Glutamatergic neuron (in vitro differentiated cells): Measurements from ENCODE around the gene OR52D1. TPM values are rescaled to one million over a fixed set of nuclear protein-coding genes. Genes with fewer than 3 reads are reported as not detected.

Source experiments
- DNase-seq: peaks from one replicate; pipeline ENCODE4 v3.0.0; 2022
- H3K27ac Mint-ChIP-seq: one replicate; pipeline ENCODE4 v1.8.0; 2020; ENCODE audit warnings: mild to moderate bottlenecking, mixed read lengths, inconsistent platforms; ENCODE audit not compliant: unreplicated experiment
- H3K27me3 Mint-ChIP-seq: one replicate; pipeline ENCODE4 v1.8.0; 2020; ENCODE audit warnings: mild to moderate bottlenecking, moderate library complexity, mixed read lengths, inconsistent platforms; ENCODE audit not compliant: unreplicated experiment
- H3K36me3 Mint-ChIP-seq: one replicate; pipeline ENCODE4 v1.8.0; 2020; ENCODE audit warnings: mild to moderate bottlenecking, mixed read lengths, inconsistent platforms; ENCODE audit not compliant: unreplicated experiment
- H3K4me1 Mint-ChIP-seq: one replicate; pipeline ENCODE4 v1.8.0; 2020; ENCODE audit warnings: mild to moderate bottlenecking, low read depth, mixed read lengths, inconsistent platforms; ENCODE audit not compliant: unreplicated experiment
- H3K4me3 Mint-ChIP-seq: one replicate; pipeline ENCODE4 v1.8.0; 2020; ENCODE audit warnings: mild to moderate bottlenecking, mixed read lengths, inconsistent platforms; ENCODE audit not compliant: unreplicated experiment
- H3K9me3 Mint-ChIP-seq: one replicate; pipeline ENCODE4 v1.8.0; 2020; ENCODE audit warnings: mild to moderate bottlenecking, moderate library complexity, mixed read lengths, inconsistent platforms; ENCODE audit not compliant: unreplicated experiment
- total RNA-seq: library from RNA; stranded (reverse); fragmentation: NEBNext Ultra II Directional; extraction: Animal tissue kit (Norgen Biotek cat#: 25700); gene quantifications from one replicate; pipeline ENCODE4 v1.2.1, GENCODE V29; 2021; ENCODE audit not compliant: unreplicated experiment
- TF ChIP-seq, protein P1 (sequence below): fragments of 200-600 bp; sonication (generic); IDR thresholded peaks from one replicate; pipeline ENCODE4 v1.5.0; 2021; ENCODE audit not compliant: partially characterized antibody, unreplicated experiment

OR52D1 gene
- total RNA-seq, 1 donor from 2014 or later, result not detected

DNA sequence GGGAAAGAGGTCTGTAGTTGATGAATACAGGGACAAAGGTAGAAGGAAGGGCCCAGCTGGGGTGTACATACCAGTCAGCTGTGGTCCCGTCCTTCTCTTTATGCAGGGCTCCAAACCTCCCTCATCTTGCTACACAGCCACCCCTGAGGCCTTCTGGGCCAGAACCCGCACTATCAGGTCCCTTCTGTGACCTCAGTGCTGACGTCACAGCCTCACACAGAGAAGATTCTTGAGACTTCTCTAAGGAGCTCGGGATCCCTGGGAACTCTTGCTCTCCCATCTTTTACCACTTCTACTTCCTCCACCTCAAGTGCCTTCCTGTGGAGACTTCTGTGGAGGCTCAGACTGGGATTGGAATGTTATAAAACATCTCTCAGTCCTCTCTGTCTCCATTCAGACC, 21.3 kb downstream of the OR52D1 start, which contains the start of gene UBQLN3:
UBQLN3 (minus strand) TSS at position 155 of the 400 bp plus-strand sequence. CDS start 399 bp downstream, outside the sequence.
- no peaks in the 10 kb centered on the region for H3K4me1 Mint-ChIP-seq
- peaks cover 4% of the 10 kb centered on the region for H3K27me3 Mint-ChIP-seq
- no peak for DNase-seq
- H3K9me3 Mint-ChIP-seq, result peaks cover 3% of the 10 kb centered on the region
- no peaks in the 10 kb centered on the region for H3K36me3 Mint-ChIP-seq
- TF ChIP-seq, protein P1, sequence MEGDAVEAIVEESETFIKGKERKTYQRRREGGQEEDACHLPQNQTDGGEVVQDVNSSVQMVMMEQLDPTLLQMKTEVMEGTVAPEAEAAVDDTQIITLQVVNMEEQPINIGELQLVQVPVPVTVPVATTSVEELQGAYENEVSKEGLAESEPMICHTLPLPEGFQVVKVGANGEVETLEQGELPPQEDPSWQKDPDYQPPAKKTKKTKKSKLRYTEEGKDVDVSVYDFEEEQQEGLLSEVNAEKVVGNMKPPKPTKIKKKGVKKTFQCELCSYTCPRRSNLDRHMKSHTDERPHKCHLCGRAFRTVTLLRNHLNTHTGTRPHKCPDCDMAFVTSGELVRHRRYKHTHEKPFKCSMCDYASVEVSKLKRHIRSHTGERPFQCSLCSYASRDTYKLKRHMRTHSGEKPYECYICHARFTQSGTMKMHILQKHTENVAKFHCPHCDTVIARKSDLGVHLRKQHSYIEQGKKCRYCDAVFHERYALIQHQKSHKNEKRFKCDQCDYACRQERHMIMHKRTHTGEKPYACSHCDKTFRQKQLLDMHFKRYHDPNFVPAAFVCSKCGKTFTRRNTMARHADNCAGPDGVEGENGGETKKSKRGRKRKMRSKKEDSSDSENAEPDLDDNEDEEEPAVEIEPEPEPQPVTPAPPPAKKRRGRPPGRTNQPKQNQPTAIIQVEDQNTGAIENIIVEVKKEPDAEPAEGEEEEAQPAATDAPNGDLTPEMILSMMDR, result no peak
- no peak within 1 kb of the TSS for H3K27ac Mint-ChIP-seq
- no peak within 1 kb of the TSS for H3K4me3 Mint-ChIP-seq

DNA sequence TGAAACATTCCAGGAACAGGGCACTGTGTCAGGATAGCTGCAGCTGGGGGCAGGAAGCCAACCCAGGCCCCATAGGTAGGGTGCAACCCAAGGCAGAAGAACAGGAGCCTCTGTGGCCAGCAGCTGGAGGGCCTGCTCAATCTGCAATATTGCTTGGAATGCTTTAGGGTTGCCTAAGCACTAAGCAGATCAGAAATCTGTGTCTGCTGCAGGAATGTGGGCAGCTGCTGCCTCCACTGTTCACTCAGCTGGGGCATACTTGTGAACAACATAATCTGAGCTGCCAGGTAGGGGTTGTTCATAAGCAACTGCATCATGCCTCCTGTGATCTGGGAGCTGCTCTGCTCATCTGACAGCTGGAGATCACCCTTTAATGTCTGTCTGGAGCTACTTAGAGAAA, 26.4 kb downstream of the OR52D1 start:
- Mint-ChIP-seq H3K36me3 (no peaks in the 10 kb centered on the region), H3K4me3 (no peak overlapping the region), H3K4me1 (no peaks in the 10 kb centered on the region), H3K9me3 (peaks cover 2% of the 10 kb centered on the region), H3K27ac (no peak overlapping the region), H3K27me3 (peaks cover 2% of the 10 kb centered on the region)
- TF ChIP-seq, protein P1, result no peak
- DNase-seq, result no peak

DNA sequence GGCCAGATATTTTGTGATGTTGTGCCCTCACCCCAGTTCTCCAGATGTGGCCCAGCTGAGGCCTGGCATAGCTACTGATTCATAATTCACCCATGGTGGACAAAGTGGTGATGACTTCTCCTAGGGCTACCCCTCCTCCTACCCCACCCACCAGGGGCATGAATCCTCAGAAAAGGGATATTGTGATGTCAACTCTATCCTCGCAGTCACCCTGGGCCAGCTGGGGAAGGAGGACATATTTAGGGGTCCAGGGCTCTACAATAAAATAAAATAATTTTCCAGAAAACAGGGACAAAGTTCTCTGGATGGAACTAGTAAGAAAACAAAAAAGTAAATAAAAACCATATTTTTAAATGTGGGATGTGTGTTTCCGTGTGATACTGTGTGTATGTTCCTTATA, 28.1 kb downstream of the OR52D1 start, which contains the start of gene UBQLNL:
UBQLNL (minus strand) TSS at position 101 of the 400 bp plus-strand sequence. CDS start 258 bp downstream, outside the sequence.
- Mint-ChIP-seq H3K9me3 (no peaks in the 10 kb centered on the region), H3K27ac (no peak within 1 kb of the TSS), H3K36me3 (no peaks in the 10 kb centered on the region), H3K4me1 (no peaks in the 10 kb centered on the region), H3K27me3 (no peaks in the 10 kb centered on the region), H3K4me3 (no peak within 1 kb of the TSS)
- TF ChIP-seq, protein P1, result no peak
- no peak for DNase-seq

DNA sequence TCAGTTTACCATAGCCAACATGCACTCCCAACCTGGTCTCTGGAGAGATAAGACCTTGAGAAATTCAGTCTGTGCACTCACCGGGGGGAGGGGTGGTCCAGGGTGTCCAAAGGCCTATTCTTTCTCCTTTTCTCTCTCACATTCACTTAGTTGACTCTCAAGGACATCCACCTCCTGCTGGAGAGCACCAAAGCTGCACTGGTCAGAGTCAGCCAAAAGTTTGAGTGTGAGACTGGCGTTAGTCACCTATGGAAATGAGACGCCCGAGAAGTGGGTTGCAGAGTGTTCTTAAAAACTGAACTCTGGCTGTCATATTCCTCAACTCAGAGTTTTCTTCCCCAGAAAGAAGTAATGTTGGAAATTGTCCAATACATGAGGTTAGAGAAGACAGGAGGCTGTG, 33.1 kb downstream of the OR52D1 start:
- TF ChIP-seq, protein P1, result no peak
- Mint-ChIP-seq H3K36me3 (no peaks in the 10 kb centered on the region), H3K27ac (no peak overlapping the region), H3K27me3 (no peaks in the 10 kb centered on the region), H3K4me3 (no peak overlapping the region), H3K9me3 (no peaks in the 10 kb centered on the region), H3K4me1 (no peaks in the 10 kb centered on the region)
- DNase-seq, result no peak

DNA sequence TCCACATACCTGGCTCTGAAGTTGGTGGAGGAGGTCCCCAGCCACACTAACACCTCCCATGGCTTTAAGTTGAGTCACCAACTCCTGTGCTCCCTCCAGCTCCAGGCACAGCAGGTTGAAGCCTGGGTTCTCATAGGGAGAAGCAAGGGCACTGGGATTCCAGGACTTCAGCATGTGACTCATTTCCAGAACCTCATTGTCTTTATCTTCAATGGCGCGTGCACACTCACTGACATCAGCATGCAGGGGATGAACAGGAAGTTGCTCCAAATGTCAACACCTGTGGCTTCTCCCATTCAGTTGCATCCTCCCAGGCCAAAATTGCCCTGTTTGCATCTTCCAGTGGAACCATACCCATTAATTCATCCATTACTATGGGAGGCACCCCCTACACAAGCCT, 33.8 kb downstream of the OR52D1 start:
- Mint-ChIP-seq H3K4me3 (no peak overlapping the region), H3K9me3 (no peaks in the 10 kb centered on the region), H3K4me1 (no peaks in the 10 kb centered on the region), H3K27me3 (no peaks in the 10 kb centered on the region), H3K36me3 (no peaks in the 10 kb centered on the region), H3K27ac (no peak overlapping the region)
- TF ChIP-seq, protein P1, result no peak
- DNase-seq, result no peak
